ENCODE results near the gene ADORA3.

The ADORA3 gene

DNA sequence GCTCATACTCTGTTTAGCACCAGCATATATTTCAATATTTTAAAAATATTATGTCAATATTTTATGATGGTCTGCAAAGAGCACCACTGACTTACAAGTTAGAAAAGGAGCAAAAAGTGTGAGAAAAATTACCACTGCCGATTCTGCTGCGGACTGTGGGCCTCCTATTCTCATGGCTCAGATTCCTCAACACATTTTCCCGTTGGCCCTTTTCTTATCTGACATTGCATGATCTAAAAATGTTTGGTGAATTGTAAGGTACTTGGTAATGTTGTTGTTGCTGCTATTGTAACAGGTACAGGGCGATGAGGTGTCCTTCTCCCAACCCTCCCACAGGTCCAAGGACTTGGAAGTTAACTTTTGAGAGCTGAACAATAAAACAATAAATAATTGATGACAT is 28.9 kb downstream of the ADORA3 start:
- no peak for DNase-seq (ENCODE audit: low spot score)

DNA sequence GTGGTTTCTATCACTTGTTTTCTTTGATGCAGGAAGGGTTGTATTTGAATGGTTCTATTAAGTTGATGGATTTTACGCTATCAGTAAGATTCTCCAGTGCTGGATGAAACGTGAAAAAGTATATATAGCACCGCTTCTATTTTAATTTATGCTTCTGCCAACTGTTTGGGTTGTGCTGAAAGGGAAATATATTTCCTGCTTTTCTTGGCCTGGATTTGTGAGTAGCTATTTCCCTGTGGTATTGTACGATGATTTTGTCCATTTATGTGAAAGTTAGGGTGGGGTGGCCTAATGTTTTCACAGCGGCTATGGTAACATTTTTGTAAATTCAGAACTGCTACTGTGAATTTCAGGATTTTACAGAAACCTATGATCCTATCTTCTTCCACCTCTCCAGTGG is 29.3 kb downstream of the ADORA3 start:
- no peak for DNase-seq (ENCODE audit: low spot score)

DNA sequence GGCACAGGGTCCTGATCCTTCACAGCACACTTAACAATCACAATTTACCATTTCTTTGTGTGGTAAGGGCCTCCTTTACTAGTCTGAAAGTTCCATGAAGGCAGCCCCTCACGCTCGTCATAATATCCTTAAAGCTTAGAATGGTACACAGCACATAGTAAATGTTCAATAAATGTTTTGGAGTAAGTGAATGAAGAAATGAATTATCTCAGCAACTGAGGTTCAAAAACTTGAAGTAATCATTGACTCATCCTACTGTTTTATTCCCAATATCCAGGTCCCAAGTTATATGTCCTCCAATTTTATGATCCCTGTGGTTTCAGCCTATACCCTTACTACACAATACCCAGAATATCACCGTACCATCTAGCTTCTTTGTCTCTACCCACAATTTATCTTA is 31.9 kb downstream of the ADORA3 start:
- no peak for DNase-seq (ENCODE audit: low spot score)

DNA sequence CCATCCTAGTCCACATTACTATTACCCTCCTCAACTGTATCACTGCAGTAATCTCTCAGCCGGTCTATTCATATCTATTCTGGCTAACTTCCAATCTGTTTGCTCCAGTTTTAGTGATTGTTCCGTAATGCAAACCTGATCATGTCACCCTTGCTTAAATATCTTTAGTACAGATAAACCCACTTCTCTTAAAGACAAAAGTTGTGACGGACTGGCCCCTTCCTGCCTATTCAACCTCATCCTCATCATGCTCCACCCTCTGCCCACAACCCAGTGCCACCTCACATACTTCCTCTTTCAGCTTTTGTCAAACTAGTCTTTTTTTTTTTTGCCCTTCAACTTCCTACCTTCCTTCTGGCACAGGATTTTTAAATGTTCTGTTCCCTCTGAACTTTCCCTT is 32.4 kb downstream of the ADORA3 start:
- DNase-seq (ENCODE audit: low spot score), result no peak

DNA sequence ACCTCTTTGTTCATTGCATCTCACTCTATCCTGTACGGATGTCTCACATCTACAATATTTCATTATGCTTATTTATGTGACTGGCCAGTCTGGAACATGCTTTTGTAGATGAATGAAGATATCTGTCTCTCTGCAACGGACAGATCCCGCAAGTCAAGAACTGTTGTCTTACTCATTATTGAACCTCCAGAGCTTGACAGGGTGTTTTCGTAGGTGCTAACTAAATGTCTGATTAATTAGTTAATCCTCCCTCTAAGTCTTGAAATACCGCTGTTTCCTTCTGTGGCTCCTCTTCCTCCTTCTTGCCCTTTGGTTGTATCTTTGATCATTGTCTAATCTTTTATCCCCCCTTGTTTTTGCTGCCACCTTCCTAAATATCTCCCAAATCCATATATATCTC is 32.8 kb downstream of the ADORA3 start:
- no peak for DNase-seq (ENCODE audit: low spot score)

DNA sequence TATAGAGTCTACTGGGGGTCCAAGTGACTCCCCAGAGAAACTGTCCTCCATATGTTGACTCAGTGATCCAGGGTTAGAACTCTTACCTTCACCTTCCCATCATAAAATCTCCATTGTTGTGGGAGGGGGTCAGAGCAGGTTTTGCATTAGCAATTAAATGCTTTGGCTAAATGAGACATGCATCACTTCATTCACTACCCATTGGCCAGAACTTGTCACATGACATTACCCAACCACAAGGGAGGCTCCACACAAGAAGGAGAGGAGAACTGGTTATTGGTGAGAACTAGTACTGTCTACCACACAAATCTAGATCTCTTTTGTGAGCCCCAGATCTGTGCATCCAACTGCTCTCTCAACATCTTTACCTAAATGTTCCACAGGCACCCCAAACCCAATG is 33.9 kb downstream of the ADORA3 start:
- no peak for DNase-seq (ENCODE audit: low spot score)

DNA sequence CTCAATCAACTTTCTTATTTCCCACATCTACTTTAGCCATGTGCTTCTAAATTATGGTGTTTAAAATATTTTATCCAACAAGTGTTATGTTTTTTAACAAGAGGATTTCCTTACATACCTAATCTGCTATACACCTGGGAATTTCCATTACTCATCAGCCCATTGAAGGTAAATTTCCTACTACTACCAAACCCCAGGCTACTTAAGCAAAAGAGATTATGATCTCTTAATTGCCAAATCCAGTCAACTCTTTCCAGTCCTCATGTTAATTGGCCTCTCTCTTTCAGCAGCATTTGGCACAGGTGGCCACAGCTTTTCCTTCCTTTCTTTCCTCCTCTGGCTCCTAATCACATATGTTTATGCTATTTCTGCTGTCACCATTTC is 34.7 kb downstream of the ADORA3 start:
- no peak for DNase-seq (ENCODE audit: low spot score)

DNA sequence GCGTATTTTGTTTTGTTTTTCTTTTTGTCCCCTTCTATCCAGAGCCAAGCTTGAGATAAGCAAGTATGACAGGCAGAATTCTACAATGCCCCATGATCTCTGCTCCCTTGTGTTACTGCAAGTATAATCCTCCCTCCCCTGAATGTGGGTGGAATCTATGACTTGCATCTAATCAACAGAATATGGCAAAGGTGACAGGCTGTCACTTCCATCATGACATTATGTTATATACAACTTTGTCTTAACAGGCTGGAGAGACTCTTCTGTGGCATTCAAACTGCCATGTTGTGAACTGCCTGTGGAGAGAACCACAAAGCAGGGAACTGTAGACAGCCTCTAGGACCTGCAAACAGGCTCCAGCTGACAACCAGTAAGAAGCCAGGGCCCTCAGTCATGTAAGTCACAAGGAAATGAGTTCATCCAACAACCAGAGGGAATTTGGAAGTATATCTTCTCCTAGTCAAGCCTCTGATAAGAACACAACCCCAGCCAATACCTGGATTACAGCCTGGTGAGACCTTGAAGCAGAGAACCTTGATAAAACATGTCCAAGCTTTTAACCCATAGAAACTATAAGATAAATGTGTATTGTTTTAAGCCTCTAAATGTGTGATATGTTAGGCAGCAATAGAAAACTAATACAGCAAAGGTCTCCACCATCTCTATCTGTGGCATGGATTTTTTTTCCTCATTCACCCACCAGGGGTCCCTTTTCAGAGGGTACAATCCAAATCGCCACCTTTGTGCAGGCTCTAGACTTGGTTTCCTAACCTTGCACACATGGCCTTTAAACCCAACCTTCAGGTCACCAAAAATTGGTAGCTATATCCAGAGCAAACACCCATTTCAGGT is 35.3 kb downstream of the ADORA3 start:
- no peak for DNase-seq (ENCODE audit: low spot score)

DNA sequence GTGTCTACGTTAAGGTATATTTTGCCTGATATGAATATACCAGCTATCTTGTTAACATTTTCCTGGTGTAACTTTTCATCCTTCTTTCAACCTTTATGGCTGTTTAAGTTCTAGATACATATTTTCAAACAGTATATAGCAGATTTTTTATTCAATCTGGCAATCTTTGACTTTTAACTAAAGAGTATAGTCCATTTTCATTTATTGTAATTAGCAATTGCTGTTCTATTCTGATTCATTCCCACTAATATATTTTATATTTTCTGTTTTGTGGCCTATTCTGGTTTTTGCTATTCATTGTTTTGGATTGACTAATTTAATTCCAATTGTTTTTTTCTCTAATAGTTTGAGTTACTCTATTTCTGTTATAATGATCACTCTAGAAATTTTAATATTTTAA is 37.0 kb downstream of the ADORA3 start:
- DNase-seq (ENCODE audit: low spot score), result no peak

DNA sequence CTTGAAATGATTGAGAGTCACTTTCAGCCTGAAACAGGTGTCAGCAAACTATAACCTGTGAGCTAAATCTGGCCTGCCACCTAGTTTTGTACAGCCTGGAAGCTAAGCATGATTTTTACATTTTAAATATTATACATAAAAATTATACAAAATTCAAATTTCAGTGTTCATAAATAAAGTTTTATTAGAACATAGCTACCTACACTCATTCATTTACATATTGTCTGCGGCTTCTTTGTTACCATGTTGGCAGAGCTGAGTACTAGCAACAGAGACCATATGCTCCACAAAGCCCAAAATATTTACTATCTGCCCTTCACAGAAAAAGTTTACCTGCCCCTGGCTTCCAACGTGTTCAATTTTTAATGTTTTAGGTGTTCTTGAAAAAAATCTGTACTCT is 37.7 kb downstream of the ADORA3 start:
- DNase-seq (ENCODE audit: low spot score), result no peak

DNA sequence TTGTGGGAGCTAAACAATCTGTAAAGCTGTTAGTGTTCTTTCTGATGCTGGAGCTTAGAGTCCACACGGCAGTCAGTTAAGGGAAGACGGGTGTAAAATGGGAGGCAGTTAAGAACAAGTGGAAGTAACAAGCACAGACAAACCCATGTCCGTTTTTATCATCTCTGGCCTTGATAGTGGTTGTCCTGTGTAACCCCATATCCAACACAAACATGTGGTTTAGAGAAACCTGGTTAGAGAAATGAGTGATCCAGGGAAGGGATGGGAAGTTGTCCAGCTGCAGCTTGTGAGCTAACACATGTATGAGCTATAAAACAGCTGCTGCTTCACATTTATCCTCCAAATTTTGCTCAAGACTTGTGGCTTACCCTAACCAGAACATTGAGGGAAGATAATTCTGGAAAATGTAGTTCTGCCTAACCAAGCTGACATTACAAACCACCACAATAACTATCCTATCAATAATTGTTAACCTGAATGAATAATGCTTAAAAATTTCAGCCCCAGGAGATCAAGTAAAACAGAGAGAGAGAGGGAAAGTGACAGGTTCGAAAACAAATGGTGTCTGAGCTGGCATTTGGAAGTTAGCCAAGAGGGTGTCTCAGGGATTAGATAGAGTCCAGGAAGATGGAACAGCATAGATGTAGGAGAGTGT is 40.3 kb downstream of the ADORA3 start:
- no peak for DNase-seq (ENCODE audit: low spot score)

DNA sequence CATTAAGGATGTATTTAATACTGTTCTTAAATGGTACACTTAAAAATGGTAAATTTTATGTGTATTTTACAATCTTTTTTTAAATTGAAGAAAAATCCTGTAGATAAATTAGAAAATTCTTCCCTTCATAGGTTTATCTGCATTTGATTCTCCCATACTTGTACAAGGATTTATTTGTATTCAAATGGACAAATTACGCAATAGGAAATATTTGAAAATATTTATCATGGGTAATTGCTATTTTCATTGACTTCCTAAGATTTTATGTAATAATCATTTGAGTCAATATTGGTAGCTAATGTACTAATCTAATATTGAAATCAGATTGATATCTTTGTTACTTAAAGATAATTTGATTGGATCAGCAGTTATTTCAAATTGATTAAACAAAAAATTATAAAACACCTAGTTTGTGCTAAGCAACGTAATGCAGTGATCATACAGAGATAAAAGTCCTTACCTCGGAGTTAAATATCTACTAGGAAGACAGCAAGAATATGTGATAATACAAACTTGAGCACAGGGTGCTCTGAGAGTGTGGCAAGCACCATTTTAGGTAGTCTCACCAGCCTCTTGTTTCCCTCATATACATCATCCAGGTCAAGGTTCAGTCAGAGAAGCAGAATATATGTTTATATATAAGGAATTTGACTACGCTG is 40.9 kb downstream of the ADORA3 start:
- no peak for DNase-seq (ENCODE audit: low spot score)

DNA sequence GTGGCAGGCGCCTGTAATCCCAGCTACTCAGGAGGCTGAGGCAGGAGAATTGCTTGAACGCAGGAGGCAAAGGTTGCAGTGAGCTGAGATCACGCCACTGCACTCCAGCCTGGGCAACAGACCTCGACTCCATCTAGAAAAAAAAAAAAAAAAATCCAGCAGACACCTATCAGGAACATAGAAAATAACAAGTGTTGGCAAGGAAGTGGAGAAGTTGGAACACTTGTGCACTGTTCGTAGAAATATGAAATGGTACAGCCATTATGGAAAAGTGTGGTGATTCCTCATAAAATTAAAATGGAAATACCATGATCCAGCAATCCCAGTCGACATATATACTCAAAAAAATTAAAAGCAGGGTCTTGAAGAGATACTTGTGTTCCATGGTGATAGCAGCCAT is 41.7 kb downstream of the ADORA3 start:
- DNase-seq (ENCODE audit: low spot score), result no peak

DNA sequence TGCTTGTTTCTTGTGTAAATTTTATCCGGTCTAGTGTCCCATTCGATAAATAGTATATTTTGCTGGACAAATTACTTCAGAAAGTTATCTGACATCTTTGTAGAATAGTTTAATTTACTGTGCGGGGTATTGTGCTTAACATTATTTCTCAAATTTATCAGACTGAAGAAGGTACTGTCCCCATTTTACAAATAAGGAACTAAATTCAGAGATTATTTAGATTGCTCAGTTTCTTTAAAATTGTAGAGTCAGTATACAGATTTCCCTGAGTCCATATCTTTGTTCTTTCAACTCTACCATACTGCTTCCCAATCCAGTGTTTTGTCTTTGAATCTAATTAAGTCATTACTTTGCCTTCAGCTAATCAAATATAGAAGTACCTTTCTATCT is 47.8 kb downstream of the ADORA3 start:
- DNase-seq (ENCODE audit: low spot score), result no peak

DNA sequence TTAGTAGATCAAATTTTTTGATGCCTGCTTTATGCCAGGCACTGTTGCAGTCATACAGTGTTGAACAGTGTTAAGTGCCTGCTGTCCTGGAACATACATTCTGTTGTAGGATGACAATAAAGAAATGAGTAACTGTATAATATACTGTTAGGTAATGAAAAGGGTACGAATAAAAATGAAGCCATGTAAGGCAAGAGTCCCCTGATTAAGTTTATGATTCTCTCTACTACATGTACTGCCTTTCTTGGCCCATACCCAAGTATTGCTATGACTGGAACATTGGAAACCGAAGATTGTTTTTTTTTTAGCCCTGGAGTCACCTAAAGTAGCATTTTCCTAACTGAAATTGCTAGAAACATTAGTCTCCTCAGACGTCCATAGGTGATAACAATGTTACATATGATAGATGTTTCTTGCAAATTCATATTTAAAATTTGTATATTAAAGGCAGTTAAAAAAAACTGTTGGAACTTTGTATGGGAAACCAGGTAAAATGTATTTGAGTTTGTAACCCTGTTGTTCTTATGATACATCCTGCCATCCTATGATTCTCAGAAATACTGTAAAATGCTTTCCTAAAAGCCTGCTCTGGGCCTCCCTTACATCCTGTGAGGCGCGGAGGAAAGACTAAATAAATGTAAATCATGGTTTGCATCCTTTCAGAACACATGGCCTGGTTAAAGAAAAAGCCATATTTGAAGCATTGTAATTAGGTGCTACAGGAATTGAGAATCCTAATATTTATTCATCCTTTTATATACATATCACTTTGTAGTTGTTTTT is 48.4 kb downstream of the ADORA3 start:
- DNase-seq (ENCODE audit: low spot score), result no peak

DNA sequence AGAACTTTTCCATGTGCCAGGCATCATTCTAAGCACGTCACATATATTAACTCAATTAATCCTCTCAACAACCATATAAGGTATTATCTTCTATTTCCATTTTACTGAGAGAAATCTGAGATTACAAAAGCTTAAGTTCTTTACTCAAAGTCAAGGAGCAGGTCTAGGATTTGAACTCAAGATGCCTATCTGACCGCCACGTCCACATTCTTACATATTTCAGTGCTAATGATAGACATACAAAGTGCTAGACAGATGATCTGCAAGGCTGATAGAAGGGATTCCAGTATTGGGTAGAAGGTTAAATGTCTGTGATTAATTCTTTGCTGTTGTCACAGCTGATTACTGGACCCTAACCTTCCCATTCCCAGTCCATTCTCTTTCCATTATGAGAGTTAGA is 49.7 kb downstream of the ADORA3 start:
- DNase-seq (ENCODE audit: low spot score), result no peak

DNA sequence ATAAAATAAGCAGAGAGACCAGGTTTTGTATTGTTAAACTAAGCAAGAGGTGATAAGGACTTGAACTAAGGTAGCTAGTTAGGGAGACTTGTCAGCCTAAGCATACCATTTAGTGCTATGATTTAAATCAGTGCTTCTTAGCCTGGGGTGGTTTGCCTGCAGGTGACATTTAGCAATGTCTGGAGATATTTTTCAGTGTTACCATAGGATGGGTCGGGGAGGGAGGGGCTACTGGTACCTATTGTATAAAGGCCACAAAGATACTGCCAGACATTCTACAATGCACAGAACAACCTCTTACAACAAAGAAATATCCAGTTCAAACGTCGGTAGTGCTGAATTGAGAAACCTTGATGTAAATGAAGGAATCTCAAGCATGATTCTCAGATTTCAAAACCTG is 50.9 kb downstream of the ADORA3 start:
- no peak for DNase-seq (ENCODE audit: low spot score)

DNA sequence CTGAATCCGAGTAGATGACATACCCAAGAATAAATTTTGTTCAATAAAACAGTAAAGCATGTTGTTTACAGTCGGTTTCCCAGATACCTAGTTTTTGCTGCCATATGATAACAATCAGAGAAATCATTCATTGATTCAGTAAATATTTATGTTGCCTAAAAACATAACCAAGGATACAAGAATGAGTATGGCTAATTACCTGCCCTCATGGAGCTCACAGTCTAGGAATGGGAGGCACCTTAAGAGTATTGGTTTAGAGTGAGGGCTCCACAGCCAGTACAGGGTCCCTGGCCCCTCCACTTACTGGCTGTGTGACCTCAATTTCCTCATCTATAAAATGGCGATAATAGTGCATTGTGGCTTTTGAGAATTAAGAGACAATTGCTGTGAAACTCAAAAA is 53.2 kb downstream of the ADORA3 start:
- no peak for DNase-seq (ENCODE audit: low spot score)

DNA sequence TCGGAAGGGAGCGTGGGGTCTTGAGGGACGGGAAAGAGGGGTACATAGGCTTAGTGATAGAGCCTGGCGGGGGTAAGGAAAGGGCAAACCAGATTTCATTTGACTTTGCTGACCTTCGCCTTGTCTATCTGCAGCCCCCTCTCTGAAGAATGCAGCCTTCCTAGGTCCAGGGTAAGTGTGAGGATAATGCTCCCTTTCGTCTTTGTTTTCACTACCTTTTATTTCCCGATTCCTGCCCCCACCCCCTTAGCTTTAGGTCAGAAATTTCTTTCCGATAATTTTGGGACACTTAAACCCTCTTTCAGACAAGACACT is 53.8 kb downstream of the ADORA3 start:
- no peak for DNase-seq (ENCODE audit: low spot score)

All from COLO829 (cell line).